H1 (cell line): ENCODE measurements around the gene TRIM39. TPM values are rescaled to one million over a fixed set of nuclear protein-coding genes. Genes with fewer than 3 reads are reported as not detected.

Experiments
- JUN ChIP-seq: IDR thresholded peaks from 2 replicates; pipeline ENCODE4 v1.6.1; 2011; ENCODE audit warnings: low read depth, mild to moderate bottlenecking, improper control_type of control experiment, low read length
- polyA plus RNA-seq, 7 experiments: library from polyadenylated mRNA; depleted of rRNA in 3 of 7; stranded (reverse) in 5 of 7; unstranded in 2 of 7; fragments of >200 nt in 5 of 7; fragments of 200-250 nt in 2 of 7; gene quantifications; 1 replicate in 5 of 7; 2 replicates in 1 of 7; 4 replicates in 1 of 7; pipeline versions ENCODE4 v1.2.1 to v1.2.3, GENCODE V29; 2011 to 2013; ENCODE audit warnings: missing spikeins in 2 of 7, mixed read lengths in 2 of 7
- total RNA-seq: library from RNA; stranded (reverse); fragmentation: NEBNext Ultra II Directional; extraction: Animal tissue kit (Norgen Biotek cat#: 25700); gene quantifications from 2 replicates; pipeline ENCODE4 v1.2.1, GENCODE V29; 2021

TRIM39 gene
- total and polyA plus RNA-seq, 2 of the 8 experiments (the other 6 are each of a cell fraction or from before 2014, with no cell fraction given), result 7.3 to 26.1 TPM

DNA sequence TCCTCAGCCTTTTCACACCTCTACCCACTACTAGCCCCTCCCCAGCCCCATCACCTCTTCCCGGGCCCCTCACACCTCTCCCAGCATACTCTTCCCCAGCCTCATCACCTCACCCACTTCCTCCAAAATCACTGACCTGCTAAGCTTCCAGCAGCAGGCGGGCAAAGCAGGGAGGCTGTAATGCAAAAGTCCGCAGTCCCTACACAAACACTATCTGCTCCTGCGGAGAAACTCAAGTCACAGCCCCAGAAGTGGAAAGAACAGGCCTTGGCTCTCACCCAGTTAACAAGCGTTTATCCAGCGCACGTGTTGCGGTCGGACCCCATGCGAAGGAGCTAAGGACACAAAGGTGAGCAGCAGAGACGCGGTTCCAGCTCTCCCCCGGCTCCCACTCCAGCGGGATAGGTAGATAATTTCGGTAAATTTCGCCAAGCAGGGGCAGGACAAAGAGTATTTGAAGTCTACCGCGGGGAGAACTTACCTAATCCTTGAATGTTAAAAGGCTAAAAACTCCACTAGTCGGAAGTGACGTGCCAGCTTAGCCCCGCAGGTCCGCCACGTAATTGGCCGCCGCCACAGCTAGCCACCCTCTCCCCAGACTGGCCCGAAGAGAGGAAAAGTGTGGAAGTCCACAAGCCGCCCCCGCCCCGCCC lies 728 bp upstream of the TRIM39 start (continued):
- no peak for TF ChIP-seq JUN
- TF ChIP-seq, all 59 proteins: peak for 14
